K562 (cell line): ENCODE results near the gene COX11. TPM values are rescaled to one million over a fixed set of nuclear protein-coding genes. Genes with fewer than 3 reads are reported as not detected.

Source experiments
- ATAC-seq: fragments of 200-7000 bp; cut with Tn5 transposase; 3 replicates; pipeline ENCODE4 v1.9.1; 2020; ENCODE audit warnings: moderate library complexity
- BruUV-seq: library from RNA; stranded (reverse); fragments of 400-500 nt; replicated peaks from 2 replicates; lab custom pipeline; 2021; lab: Mats Ljungman, UMichigan
- CTCF ChIA-PET: fragments of 300-600 bp; formaldehyde crosslinking; extraction: SDS; loops from one replicate; lab custom pipeline; 2021; ENCODE audit warnings: low intra/inter-chr PET ratio; lab: Yijun Ruan, JAX
- POLR2A ChIA-PET: fragments of 300-600, 350-650 bp; sonication (Branson Sonifier 250); formaldehyde crosslinking; extraction: SDS; loops from one replicate; lab custom pipeline; 2021; ENCODE audit warnings: antibody characterized with exemption, inconsistent platforms; lab: Yijun Ruan, JAX
- DNase-seq, 4 experiments: peaks; one replicate each; pipeline versions ENCODE4 v3.0.0 to v3.0.0-alpha.2; 2011 to 2018; ENCODE audit warnings: low spot score in 3 of 4, mixed read lengths in 3 of 4; ENCODE audit errors: extremely low read depth in 1 of 4
- FAIRE-seq: peaks from 2 replicates; lab custom pipeline; 2011; peaks lifted over from hg19 to GRCh38; lab: Jason Lieb, UNC
- H2AFZ ChIP-seq: 2 replicates; pipeline ENCODE4 v1.6.0; 2011; ENCODE audit warnings: low read depth, low read length, control low read depth, inconsistent platforms
- H3K27ac ChIP-seq: fragments of 200-600 bp; 3 replicates; pipeline ENCODE4 v1.8.0; 2011; ENCODE audit warnings: low read depth, mild to moderate bottlenecking, control low read depth, inconsistent platforms, low read length, moderate library complexity, mixed read lengths; ENCODE audit errors: extremely low read depth
- H3K27me3 ChIP-seq, 2 experiments: fragments of 300-600 bp in 1 of 2; 2 replicates in 1 of 2; 3 replicates in 1 of 2; pipeline versions ENCODE4 v1.6.0 to v1.8.0; 2011; ENCODE audit warnings: inconsistent platforms in 2 of 2, low read length in 2 of 2, mild to moderate bottlenecking in 1 of 2, mixed read lengths in 1 of 2, moderate library complexity in 1 of 2; ENCODE audit not compliant: control insufficient read depth in 2 of 2, insufficient read depth in 2 of 2
- H3K36me3 ChIP-seq: fragments of 300-600 bp; 3 replicates; pipeline ENCODE4 v1.8.0; 2011; ENCODE audit warnings: mild to moderate bottlenecking, low read length, inconsistent platforms; ENCODE audit not compliant: control insufficient read depth, insufficient read depth
- H3K4me1 ChIP-seq, 2 experiments: fragments of 200-600 bp in 1 of 2; replicated peaks in 1 of 2; 2 replicates in 1 of 2; 3 replicates in 1 of 2; pipeline versions ENCODE4 v1.5.1 to v1.8.0; 2011; ENCODE audit warnings: inconsistent platforms in 2 of 2, low read length in 2 of 2, mild to moderate bottlenecking in 1 of 2, mixed read lengths in 1 of 2, moderate library complexity in 1 of 2; ENCODE audit not compliant: control insufficient read depth in 2 of 2, insufficient read depth in 2 of 2
- H3K4me2 ChIP-seq: 2 replicates; pipeline ENCODE4 v1.6.1; 2011; ENCODE audit warnings: low read length, control low read depth, inconsistent platforms, mixed read lengths; ENCODE audit not compliant: insufficient read depth
- H3K4me3 ChIP-seq: fragments of 200-600 bp; sonication (generic), shearing (Covaris generic); 2 replicates; pipeline ENCODE4 v1.5.1; 2016; ENCODE audit warnings: control low read depth, inconsistent platforms
- H3K79me2 ChIP-seq: fragments of 200-600 bp; 3 replicates; pipeline ENCODE4 v1.8.0; 2011; ENCODE audit warnings: low read length, inconsistent platforms; ENCODE audit not compliant: control insufficient read depth, insufficient read depth
- H3K9ac ChIP-seq, 2 experiments: 2 replicates each; pipeline versions ENCODE4 v1.6.0 to v1.6.1; 2011; ENCODE audit warnings: low read depth in 2 of 2, low read length in 2 of 2, control low read depth in 1 of 2, inconsistent platforms in 1 of 2, mild to moderate bottlenecking in 1 of 2, mixed read lengths in 1 of 2; ENCODE audit not compliant: insufficient read depth in 1 of 2
- H3K9me1 ChIP-seq: one replicate; pipeline ENCODE4 v1.6.0; 2011; ENCODE audit warnings: inconsistent platforms, mild to moderate bottlenecking, low read length, moderate library complexity; ENCODE audit not compliant: control insufficient read depth, insufficient read depth
- H3K9me3 ChIP-seq: replicated peaks from 2 replicates; pipeline ENCODE4 v1.5.1; 2011; ENCODE audit warnings: low read depth, low read length, inconsistent platforms; ENCODE audit not compliant: control insufficient read depth, insufficient read depth
- H4K20me1 ChIP-seq: replicated peaks from 2 replicates; pipeline ENCODE4 v1.6.1; 2011; ENCODE audit warnings: low read length, inconsistent platforms, mixed read lengths; ENCODE audit not compliant: control insufficient read depth, insufficient read depth
- DEAF1 ChIP-seq: fragments of 450-650 bp; formaldehyde crosslinking; IDR thresholded peaks from 2 replicates; pipeline ENCODE4 v1.4.0; 2020; ENCODE audit warnings: mild to moderate bottlenecking, moderate library complexity
- KDM5B ChIP-seq: fragments of 200-600 bp; sonication (generic); IDR thresholded peaks from 2 replicates; pipeline ENCODE4 v1.6.1; 2012; ENCODE audit warnings: low read depth, mild to moderate bottlenecking, moderate library complexity, low read length, control low read depth, inconsistent platforms; ENCODE audit not compliant: insufficient replicate concordance
- SMARCC2 ChIP-seq: fragments of 450-650 bp; IDR thresholded peaks from 2 replicates; pipeline ENCODE4 v1.6.1; 2017; ENCODE audit warnings: antibody characterized with exemption, moderate library complexity, mild to moderate bottlenecking, low read depth
- TAF9B ChIP-seq: fragments of 450-650 bp; IDR thresholded peaks from 2 replicates; pipeline ENCODE4 v1.6.1; 2018; ENCODE audit warnings: mild to moderate bottlenecking; ENCODE audit not compliant: partially characterized antibody
- WGBS: fragments of 100-300 bp; shearing (Covaris generic); methylation state at CpG from one replicate; pipeline ENCODE4 v1.1.6; 2016; ENCODE audit warnings: low coverage, mixed read lengths; ENCODE audit not compliant: insufficient coverage; ENCODE audit errors: missing lambda C conversion rate; 5-methylcytosine and 5-hydroxymethylcytosine counted together
- in situ Hi-C: fragments of 300-500 bp; cut with MboI; formaldehyde crosslinking; loops from 4 replicates; pipeline ENCODE4 v1.15.0; 2018; ENCODE audit warnings: inconsistent platforms, mixed read lengths
- intact Hi-C: fragments of 100-400 bp; cut with micrococcal nuclease; formaldehyde crosslinking; loops from 2 replicates; pipeline ENCODE4 v1.14.2; 2022
- polyA plus RNA-seq, 8 experiments: library from polyadenylated mRNA; depleted of rRNA in 4 of 8; stranded (reverse) in 5 of 8; unstranded in 3 of 8; fragments of >200 nt; fragmentation: Nextera tagmentation in 2 of 8; fragmentation: Illumina TruSeq in 1 of 8; extraction: Ambion mirVana in 2 of 8; extraction: Trizol in 1 of 8; gene quantifications; 2 replicates each; pipeline versions ENCODE4 v1.2.1 to v1.2.3, GENCODE V29; 2011 to 2014; ENCODE audit warnings: inconsistent platforms in 1 of 8, missing spikeins in 1 of 8
- total RNA-seq, 7 experiments: library from RNA; depleted of rRNA in 6 of 7; stranded (reverse); fragments of >200 nt in 6 of 7; fragmentation: Illumina TruSeq in 2 of 7; extraction: Trizol in 2 of 7; gene quantifications; 2 replicates each; pipeline versions ENCODE4 v1.2.1 to v1.2.3, GENCODE V29; 2011 to 2021; ENCODE audit warnings: low replicate concordance in 1 of 7

COX11 gene
- total and polyA plus RNA-seq, 9 of the 15 experiments (the other 6 are each of a cell fraction or from before 2014, with no cell fraction given), result 18.5 to 112 (median 30.7) TPM

DNA sequence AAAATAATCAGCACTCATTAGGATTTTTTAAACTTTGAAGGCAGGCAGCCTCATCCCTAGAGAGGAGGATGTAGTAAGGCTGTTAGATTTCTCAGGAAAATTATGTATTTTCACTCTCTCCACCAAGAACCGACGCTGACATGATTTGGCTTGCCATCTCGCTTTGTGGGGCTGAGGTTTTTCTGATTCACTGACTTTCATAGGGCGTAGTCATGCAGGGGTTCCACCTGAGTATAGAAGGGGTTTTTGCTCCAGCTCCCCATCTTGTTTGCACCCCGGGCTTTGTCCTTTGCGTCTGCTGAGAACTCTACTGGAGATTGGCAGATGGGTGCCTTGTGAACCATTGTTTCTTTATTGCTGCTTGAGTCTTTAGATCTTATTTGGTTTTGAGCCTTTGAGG, 47.6 kb downstream of the COX11 start:
- CTCF ChIA-PET, result no interaction called here
- no peak overlapping the region for H3K4me3 ChIP-seq
- TF ChIP-seq DEAF1 (CRISPR knock-in tag), result no peak
- no peak for TF ChIP-seq TAF9B
- POLR2A ChIA-PET, result no interaction called here
- no peak overlapping the region for H3K4me2 ChIP-seq
- H3K9me1 ChIP-seq, result no peaks in the 10 kb centered on the region
- no peak overlapping the region for H2AFZ ChIP-seq
- peaks cover 7% of the 10 kb centered on the region for H3K9me3 ChIP-seq
- H3K79me2 ChIP-seq, result no peaks in the 10 kb centered on the region
- 99% methylated on average over 6 of the region's 6 CpGs for WGBS
- no peaks in the 10 kb centered on the region for H3K4me1 ChIP-seq
- no TSS peak for BruUV-seq
- H3K27ac ChIP-seq, result no peak overlapping the region
- FAIRE-seq, result no peak
- H3K27me3 ChIP-seq, result no peaks in the 10 kb centered on the region
- no peak for DNase-seq
- no peaks in the 10 kb centered on the region for H4K20me1 ChIP-seq
- no peak for ATAC-seq
- intact Hi-C loops (no loop called here), in situ Hi-C loops (no loop called here)
- no peak overlapping the region for H3K9ac ChIP-seq
- H3K36me3 ChIP-seq, result peaks cover 25% of the 10 kb centered on the region

- H3K27me3 ChIP-seq, result no peaks in the 10 kb centered on the region
Observed at GRCh38 chr17:54919425-54919824, 49.0 kb downstream of the COX11 start.

More at GRCh38 chr17:54919425-54919824, 49.0 kb downstream of the COX11 start:
- FAIRE-seq (no peak), ATAC-seq (no peak), DNase-seq (no peak)
- H3K4me2 ChIP-seq, result no peak overlapping the region
- H3K27ac ChIP-seq, result no peak overlapping the region
- H3K79me2 ChIP-seq, result no peaks in the 10 kb centered on the region
- peaks cover 37% of the 10 kb centered on the region for H3K36me3 ChIP-seq
- CTCF ChIA-PET, result no interaction called here
- H4K20me1 ChIP-seq, result no peaks in the 10 kb centered on the region
- no peaks in the 10 kb centered on the region for H3K4me1 ChIP-seq
- no peak overlapping the region for H3K9ac ChIP-seq
- H3K9me1 ChIP-seq, result no peaks in the 10 kb centered on the region
- H3K9me3 ChIP-seq, result peaks cover 10% of the 10 kb centered on the region
- no TSS peak for BruUV-seq
- POLR2A ChIA-PET, result interaction anchor here (2.0 kb wide), 1 partner anchor 13 kb away, joined by 6 read pairs; no protein-coding TSS in a partner anchor
- no peak overlapping the region for H2AFZ ChIP-seq
- intact Hi-C loops (no loop called here), in situ Hi-C loops (no loop called here)
- no peak overlapping the region for H3K4me3 ChIP-seq
- TF ChIP-seq SMARCC2 (no peak), KDM5B (no peak)
